ENCODE measurements around the gene PCED1B.
A peak's percentile ranks its signal among the peaks of the same experiment; 100 is the strongest.

Gene PCED1B

GRCh38 chr12:47237751-47238211 lies 158.4 kb downstream of the PCED1B start:
- Histone ChIP-seq H3K27me3 (ENCODE audit: insufficient read depth, poor library complexity, severe bottlenecking) (no peaks in the 10 kb centered on the region), H3K36me3 (ENCODE audit: low read depth) (no peaks in the 10 kb centered on the region), H3K27ac (ENCODE audit: poor library complexity, severe bottlenecking) (peak overlapping the region; percentile 90), H3K4me1 (ENCODE audit: insufficient read depth, poor library complexity, severe bottlenecking) (peaks cover 27% of the 10 kb centered on the region), H3K9me3 (ENCODE audit: severe bottlenecking) (no peaks in the 10 kb centered on the region), H3K4me3 (ENCODE audit: severe bottlenecking) (no peak overlapping the region)
- no peak for TF ChIP-seq CTCF (IDR thresholded peaks at IDR 0.05; ENCODE audit: poor library complexity, severe bottlenecking)
- ATAC-seq (ENCODE audit: low read depth) (no peak), DNase-seq (ENCODE audit: low spot score) (no peak)

DNA sequence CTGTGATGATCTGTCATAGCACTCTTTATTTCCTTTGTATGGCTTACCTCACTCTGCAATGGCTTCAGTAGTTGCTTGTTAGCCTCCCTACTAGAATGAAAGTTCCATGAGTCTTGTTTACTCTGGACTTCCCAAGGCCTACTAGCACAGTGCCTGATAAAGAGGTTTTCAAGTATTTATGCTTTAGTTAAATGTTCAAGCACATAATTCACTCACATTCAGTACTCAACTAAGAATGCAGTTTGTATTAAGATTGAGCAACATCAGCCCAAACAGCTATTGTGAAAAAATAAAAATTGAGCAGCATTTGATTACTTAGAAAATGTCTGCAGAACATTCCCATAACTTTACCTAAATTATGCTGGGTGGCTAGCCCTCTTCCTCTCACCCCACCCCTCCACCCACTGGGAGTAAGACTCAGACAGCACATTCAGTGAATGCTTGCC lies 159.3 kb downstream of the PCED1B start:
- H3K9me3 ChIP-seq (ENCODE audit: severe bottlenecking): no peaks in the 10 kb centered on the region
- no peak for TF ChIP-seq CTCF (IDR thresholded peaks at IDR 0.05; ENCODE audit: poor library complexity, severe bottlenecking)
- ATAC-seq (ENCODE audit: low read depth) (no peak), DNase-seq (ENCODE audit: low spot score) (no peak)
- H3K4me3 ChIP-seq (ENCODE audit: severe bottlenecking): no peak overlapping the region
- H3K27ac ChIP-seq (ENCODE audit: poor library complexity, severe bottlenecking): peak overlapping the region; percentile 90
- H3K27me3 ChIP-seq (ENCODE audit: insufficient read depth, poor library complexity, severe bottlenecking): no peaks in the 10 kb centered on the region
- H3K4me1 ChIP-seq (ENCODE audit: insufficient read depth, poor library complexity, severe bottlenecking): peaks cover 27% of the 10 kb centered on the region
- no peaks in the 10 kb centered on the region for H3K36me3 ChIP-seq (ENCODE audit: low read depth)

GRCh38 chr12:47242426-47242825 lies 163.0 kb downstream of the PCED1B start:
- Histone ChIP-seq H3K4me1 (ENCODE audit: insufficient read depth, poor library complexity, severe bottlenecking) (peaks cover 6% of the 10 kb centered on the region), H3K27me3 (ENCODE audit: insufficient read depth, poor library complexity, severe bottlenecking) (no peaks in the 10 kb centered on the region), H3K4me3 (ENCODE audit: severe bottlenecking) (no peak overlapping the region), H3K9me3 (ENCODE audit: severe bottlenecking) (no peaks in the 10 kb centered on the region), H3K36me3 (ENCODE audit: low read depth) (no peaks in the 10 kb centered on the region), H3K27ac (ENCODE audit: poor library complexity, severe bottlenecking) (no peak overlapping the region)
- ATAC-seq (ENCODE audit: low read depth) (no peak), DNase-seq (ENCODE audit: low spot score) (no peak)
- TF ChIP-seq CTCF (IDR thresholded peaks at IDR 0.05; ENCODE audit: poor library complexity, severe bottlenecking): no peak

GRCh38 chr12:47244835-47245234 lies 165.4 kb downstream of the PCED1B start:
- DNase-seq (ENCODE audit: low spot score) (no peak), ATAC-seq (ENCODE audit: low read depth) (no peak)
- Histone ChIP-seq H3K36me3 (ENCODE audit: low read depth) (no peaks in the 10 kb centered on the region), H3K4me1 (ENCODE audit: insufficient read depth, poor library complexity, severe bottlenecking) (peaks cover 21% of the 10 kb centered on the region), H3K27me3 (ENCODE audit: insufficient read depth, poor library complexity, severe bottlenecking) (no peaks in the 10 kb centered on the region), H3K4me3 (ENCODE audit: severe bottlenecking) (no peak overlapping the region), H3K9me3 (ENCODE audit: severe bottlenecking) (no peaks in the 10 kb centered on the region), H3K27ac (ENCODE audit: poor library complexity, severe bottlenecking) (no peak overlapping the region)
- no peak for TF ChIP-seq CTCF (IDR thresholded peaks at IDR 0.05; ENCODE audit: poor library complexity, severe bottlenecking)

- DNase-seq (ENCODE audit: low spot score): no peak
- H3K36me3 ChIP-seq (ENCODE audit: low read depth): no peaks in the 10 kb centered on the region
- H3K27me3 ChIP-seq (ENCODE audit: insufficient read depth, poor library complexity, severe bottlenecking): no peaks in the 10 kb centered on the region
- no peak overlapping the region for H3K27ac ChIP-seq (ENCODE audit: poor library complexity, severe bottlenecking)
- TF ChIP-seq CTCF (IDR thresholded peaks at IDR 0.05; ENCODE audit: poor library complexity, severe bottlenecking): no peak
- ATAC-seq (ENCODE audit: low read depth): no peak
- peaks cover 25% of the 10 kb centered on the region for H3K4me1 ChIP-seq (ENCODE audit: insufficient read depth, poor library complexity, severe bottlenecking)
- H3K4me3 ChIP-seq (ENCODE audit: severe bottlenecking): no peak overlapping the region
- H3K9me3 ChIP-seq (ENCODE audit: severe bottlenecking): no peaks in the 10 kb centered on the region
These were observed 166.2 kb downstream of the PCED1B start for GRCh38 chr12:47245623-47246022.

All from RWPE2 (cell line).